CD4-positive, alpha-beta memory T cell (primary cell): ENCODE measurements around the gene MAGEA11. TPM values are rescaled to one million over a fixed set of nuclear protein-coding genes. Genes with fewer than 3 reads are reported as not detected.
"Not testable (repeated sequence)": the region's sequence is repeated elsewhere in the genome, so short reads cannot be mapped to it uniquely, and the experiment has no call there.

Experiments
- CTCF ChIA-PET: fragments of 350-600 bp; sonication (Branson Sonifier 250); formaldehyde crosslinking; loops from one replicate; lab custom pipeline; 2021; ENCODE audit warnings: inconsistent platforms; ENCODE audit not compliant: partially characterized antibody; lab: Charles Lee
- POLR2A ChIA-PET: fragments of 350-600 bp; sonication (Branson Sonifier 250); formaldehyde crosslinking; loops from one replicate; lab custom pipeline; 2021; ENCODE audit not compliant: partially characterized antibody; lab: Charles Lee
- DNase-seq, 5 donors: peaks; one replicate each; pipeline versions ENCODE4 v3.0.0 to v3.0.0-alpha.2; 2020 to 2022; ENCODE audit warnings: mixed read lengths in 1 of 5
- H3K27ac ChIP-seq: one replicate; pipeline ENCODE4 v1.7.0; 2013; ENCODE audit warnings: low read depth, low read length
- H3K27me3 ChIP-seq: 2 replicates; pipeline ENCODE4 v1.7.0; 2013; ENCODE audit warnings: mild to moderate bottlenecking, low read length, moderate library complexity; ENCODE audit not compliant: insufficient read depth
- H3K36me3 ChIP-seq: 2 replicates; pipeline ENCODE4 v1.7.0; 2013; ENCODE audit warnings: mild to moderate bottlenecking, low read length, moderate library complexity; ENCODE audit not compliant: insufficient read depth
- H3K4me1 ChIP-seq: 2 replicates; pipeline ENCODE4 v1.7.0; 2013; ENCODE audit warnings: mild to moderate bottlenecking, low read length, moderate library complexity; ENCODE audit not compliant: insufficient read depth
- H3K4me3 ChIP-seq, 2 donors: one replicate each; pipeline ENCODE4 v1.7.0; 2013; ENCODE audit warnings: low read length in 2 of 2, mild to moderate bottlenecking in 1 of 2
- H3K9me3 ChIP-seq, 2 donors: one replicate each; pipeline ENCODE4 v1.7.0; 2013; ENCODE audit warnings: low read length in 2 of 2, control low read depth in 1 of 2; ENCODE audit not compliant: control insufficient read depth in 1 of 2
- H3K27ac Mint-ChIP-seq, 7 donors: one replicate each; pipeline ENCODE4 v1.8.0; 2020 to 2021; ENCODE audit warnings: mixed read lengths in 7 of 7, mild to moderate bottlenecking in 6 of 7, inconsistent platforms in 3 of 7, moderate library complexity in 3 of 7
- H3K27me3 Mint-ChIP-seq, 2 donors: one replicate each; pipeline ENCODE4 v1.8.0; 2020 to 2021; ENCODE audit warnings: mixed read lengths in 2 of 2
- H3K36me3 Mint-ChIP-seq, 2 donors: one replicate each; pipeline ENCODE4 v1.8.0; 2020 to 2021; ENCODE audit warnings: mixed read lengths in 2 of 2, inconsistent platforms in 1 of 2, mild to moderate bottlenecking in 1 of 2
- H3K4me1 Mint-ChIP-seq, 4 donors: one replicate each; pipeline ENCODE4 v1.8.0; 2020 to 2021; ENCODE audit warnings: mixed read lengths in 4 of 4, mild to moderate bottlenecking in 1 of 4
- H3K4me3 Mint-ChIP-seq, 8 donors: one replicate each; pipeline ENCODE4 v1.8.0; 2020 to 2021; ENCODE audit warnings: mixed read lengths in 8 of 8, mild to moderate bottlenecking in 7 of 8, moderate library complexity in 6 of 8, inconsistent platforms in 3 of 8
- H3K9me3 Mint-ChIP-seq, 8 donors: one replicate each; pipeline ENCODE4 v1.8.0; 2020 to 2021; ENCODE audit warnings: mixed read lengths in 8 of 8, mild to moderate bottlenecking in 5 of 8, inconsistent platforms in 3 of 8, moderate library complexity in 1 of 8
- intact Hi-C: fragments of 100-400 bp; cut with micrococcal nuclease; formaldehyde crosslinking; loops from one replicate; pipeline ENCODE4 v1.15.1; 2023
- polyA plus RNA-seq, 2 donors: library from polyadenylated mRNA; unstranded; fragments of 300-500 nt; fragmentation: Illumina TruSeq; gene quantifications; one replicate each; pipeline ENCODE4 v1.2.3, GENCODE V29; 2021
- total RNA-seq, 2 experiments: library from RNA; stranded (reverse); gene quantifications; one replicate each; pipeline ENCODE4 v1.2.3, GENCODE V29; 2021

The MAGEA11 gene
- total and polyA plus RNA-seq, 4 experiments from 2014 or later = not detected

DNA sequence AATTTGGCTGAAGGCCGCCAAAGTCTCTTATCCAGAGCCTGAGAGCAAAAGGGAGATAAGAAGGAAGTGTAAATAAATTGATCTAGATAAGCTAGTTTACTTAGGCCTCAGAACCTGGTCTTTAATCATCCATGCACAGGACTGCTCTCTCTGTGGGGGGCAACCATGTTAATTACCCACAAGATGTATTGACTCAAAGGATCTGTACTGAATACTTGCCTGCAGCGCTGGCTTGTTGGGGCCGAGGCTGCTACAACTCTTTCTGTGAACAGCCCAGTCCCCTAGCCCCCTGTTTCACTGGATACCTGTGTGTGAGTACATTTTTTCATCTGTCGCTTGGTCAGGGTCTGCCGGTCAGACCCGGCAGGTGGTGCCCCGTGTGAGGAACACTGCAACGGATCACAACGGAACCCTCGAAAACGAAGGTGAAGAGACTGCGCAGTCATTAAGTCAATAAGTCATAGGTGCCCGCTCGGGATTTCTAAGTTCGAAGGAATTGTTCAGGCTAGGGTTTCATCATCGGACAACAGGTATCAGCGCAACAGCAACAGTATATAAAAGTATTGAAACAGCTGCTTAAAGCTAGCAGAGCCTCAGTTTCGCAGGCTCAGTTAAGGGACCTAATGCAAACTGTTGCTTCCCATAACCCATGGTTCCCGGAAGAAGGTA is 8.3 kb downstream of the MAGEA11 start:
- Histone ChIP-seq H3K27me3 (no peaks in the 10 kb centered on the region), H3K36me3 (no peaks in the 10 kb centered on the region), H3K9me3 (no peaks in the 10 kb centered on the region), H3K4me1 (no peaks in the 10 kb centered on the region), H3K4me3 (no peak overlapping the region), H3K27ac (no peak overlapping the region)
- no peak overlapping the region for H3K27ac Mint-ChIP-seq
- POLR2A ChIA-PET = no interaction called here
- H3K9me3 Mint-ChIP-seq = no peaks in the 10 kb centered on the region
- intact Hi-C loops = no loop called here
- H3K27me3 Mint-ChIP-seq = no peaks in the 10 kb centered on the region
- H3K4me3 Mint-ChIP-seq = no peak overlapping the region
- no peaks in the 10 kb centered on the region for H3K4me1 Mint-ChIP-seq
- CTCF ChIA-PET = no interaction called here
- DNase-seq = no peak
- H3K36me3 Mint-ChIP-seq = no peaks in the 10 kb centered on the region

DNA sequence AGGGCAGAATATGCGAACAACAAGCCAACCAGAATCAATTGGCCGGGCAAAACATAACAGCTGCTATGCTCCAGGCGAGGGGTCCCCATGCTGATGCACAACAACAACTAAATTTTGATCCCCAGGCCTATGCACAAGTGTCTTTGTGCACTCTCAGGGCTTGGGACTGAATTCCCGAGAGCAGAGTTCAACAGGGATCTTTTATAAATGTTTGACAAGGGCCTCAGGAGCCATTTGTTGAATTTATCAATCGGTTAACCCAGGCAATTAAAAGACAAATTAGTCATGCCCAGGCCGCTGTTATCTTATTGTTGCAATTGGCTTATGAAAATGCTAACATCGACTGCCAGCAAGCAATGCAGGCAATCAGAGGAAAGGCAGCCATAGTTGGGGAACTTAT is 9.4 kb downstream of the MAGEA11 start:
- H3K36me3 ChIP-seq, DNase-seq, H3K4me3 Mint-ChIP-seq, H3K27ac Mint-ChIP-seq, H3K4me1 ChIP-seq, H3K4me1 Mint-ChIP-seq, H3K9me3 Mint-ChIP-seq, H3K9me3 ChIP-seq, CTCF ChIA-PET, H3K4me3 ChIP-seq, H3K36me3 Mint-ChIP-seq, H3K27ac ChIP-seq, H3K27me3 ChIP-seq, POLR2A ChIA-PET, intact Hi-C loops, H3K27me3 Mint-ChIP-seq: not testable (repeated sequence)

- no peaks in the 10 kb centered on the region for H3K36me3 ChIP-seq
- no peak for DNase-seq
- Mint-ChIP-seq H3K27me3 (no peaks in the 10 kb centered on the region), H3K4me1 (no peaks in the 10 kb centered on the region), H3K36me3 (no peaks in the 10 kb centered on the region), H3K9me3 (no peaks in the 10 kb centered on the region), H3K27ac (no peak overlapping the region), H3K4me3 (no peak overlapping the region)
- no peaks in the 10 kb centered on the region for H3K9me3 ChIP-seq
- ChIA-PET CTCF (no interaction called here), POLR2A (no interaction called here)
- H3K4me3 ChIP-seq = no peak overlapping the region
- H3K27me3 ChIP-seq = no peaks in the 10 kb centered on the region
- intact Hi-C loops = no loop called here
- no peak overlapping the region for H3K27ac ChIP-seq
- H3K4me1 ChIP-seq = no peaks in the 10 kb centered on the region
Observed at GRCh38 chrX:149721778-149722177, 9.9 kb downstream of the MAGEA11 start.

DNA sequence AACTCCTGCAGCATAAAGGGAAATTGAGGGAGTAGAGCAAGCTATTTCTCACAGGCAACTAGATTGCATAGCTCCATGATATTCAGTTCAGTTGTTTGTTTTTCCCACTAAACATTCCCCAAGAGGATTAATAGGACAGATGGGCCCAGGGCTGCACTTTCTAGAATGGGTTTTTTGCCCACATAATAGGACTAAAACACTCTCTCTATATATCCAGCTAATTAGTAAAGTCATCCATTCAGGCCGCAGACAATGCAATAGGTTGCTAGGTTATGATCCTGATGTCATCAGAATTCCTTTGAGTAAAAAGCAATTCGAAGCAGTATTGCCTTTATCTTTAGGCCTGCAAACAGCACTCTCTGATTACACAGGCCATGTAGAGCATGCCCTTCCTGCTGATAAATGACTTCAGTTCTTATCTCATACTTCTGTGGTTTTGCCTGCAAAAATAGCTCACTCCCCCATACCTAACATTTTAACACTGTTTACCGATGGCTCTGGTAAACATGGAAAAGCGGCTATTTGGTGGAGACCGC is 11.8 kb downstream of the MAGEA11 start:
- H3K36me3 Mint-ChIP-seq, H3K27me3 ChIP-seq, DNase-seq: not testable (repeated sequence)

DNA sequence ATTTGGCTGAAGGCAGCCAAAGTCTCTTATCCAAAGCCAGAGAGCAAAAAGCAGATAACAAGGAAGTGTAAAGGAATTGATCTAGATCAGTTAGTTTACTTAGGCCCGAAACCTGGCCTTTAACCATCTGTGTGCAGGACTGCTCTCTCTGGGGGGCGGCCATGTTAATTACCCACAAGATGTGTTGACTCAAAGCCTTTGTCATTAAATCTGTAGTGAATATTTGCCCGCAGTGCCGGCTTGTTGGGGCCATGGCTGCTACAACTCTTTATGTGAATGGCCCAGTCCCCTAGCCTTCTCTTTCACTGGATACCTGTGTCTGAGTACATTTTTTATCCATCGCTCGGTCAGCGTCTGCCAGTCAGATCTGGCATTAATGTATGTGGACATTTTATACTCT is 15.4 kb downstream of the MAGEA11 start:
- H3K4me1 Mint-ChIP-seq, DNase-seq, CTCF ChIA-PET, intact Hi-C loops, POLR2A ChIA-PET, H3K27ac Mint-ChIP-seq, H3K4me3 Mint-ChIP-seq, H3K9me3 ChIP-seq, H3K27me3 Mint-ChIP-seq, H3K27ac ChIP-seq, H3K9me3 Mint-ChIP-seq, H3K27me3 ChIP-seq, H3K36me3 ChIP-seq, H3K4me3 ChIP-seq, H3K36me3 Mint-ChIP-seq, H3K4me1 ChIP-seq: not testable (repeated sequence)

More for the DNA sequence above, 11.8 kb downstream of the MAGEA11 start:
- H3K4me3 ChIP-seq, H3K4me1 Mint-ChIP-seq, H3K4me3 Mint-ChIP-seq, H3K36me3 ChIP-seq, H3K4me1 ChIP-seq, POLR2A ChIA-PET, H3K27ac Mint-ChIP-seq, H3K9me3 ChIP-seq, H3K27ac ChIP-seq, CTCF ChIA-PET, H3K9me3 Mint-ChIP-seq, intact Hi-C loops, H3K27me3 Mint-ChIP-seq: not testable (repeated sequence)

DNA sequence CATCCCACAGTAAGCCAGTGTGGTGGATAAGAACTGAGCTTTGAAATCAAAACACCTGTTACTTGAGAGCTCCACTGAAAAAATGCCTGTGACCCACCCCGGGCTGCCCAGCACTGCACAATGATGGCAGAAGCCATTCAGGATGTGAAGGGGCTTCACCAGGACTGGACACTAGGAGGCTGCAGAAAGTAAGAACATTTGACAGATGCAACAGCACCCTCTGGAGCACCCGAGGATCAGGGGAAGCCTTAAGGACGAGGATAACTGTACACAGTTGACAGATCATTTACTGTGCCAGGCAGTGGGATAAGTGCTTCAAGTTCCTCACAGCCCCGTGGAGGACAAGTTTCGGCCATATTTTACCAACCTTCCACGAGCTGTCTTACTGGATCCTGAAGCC is 30.4 kb downstream of the MAGEA11 start:
- H3K4me1 Mint-ChIP-seq, H3K36me3 ChIP-seq, H3K4me1 ChIP-seq, intact Hi-C loops, H3K4me3 ChIP-seq, H3K4me3 Mint-ChIP-seq, H3K9me3 ChIP-seq, H3K27me3 Mint-ChIP-seq, POLR2A ChIA-PET, H3K36me3 Mint-ChIP-seq, H3K27ac Mint-ChIP-seq, H3K27ac ChIP-seq, CTCF ChIA-PET, H3K9me3 Mint-ChIP-seq, DNase-seq, H3K27me3 ChIP-seq: not testable (repeated sequence)

DNA sequence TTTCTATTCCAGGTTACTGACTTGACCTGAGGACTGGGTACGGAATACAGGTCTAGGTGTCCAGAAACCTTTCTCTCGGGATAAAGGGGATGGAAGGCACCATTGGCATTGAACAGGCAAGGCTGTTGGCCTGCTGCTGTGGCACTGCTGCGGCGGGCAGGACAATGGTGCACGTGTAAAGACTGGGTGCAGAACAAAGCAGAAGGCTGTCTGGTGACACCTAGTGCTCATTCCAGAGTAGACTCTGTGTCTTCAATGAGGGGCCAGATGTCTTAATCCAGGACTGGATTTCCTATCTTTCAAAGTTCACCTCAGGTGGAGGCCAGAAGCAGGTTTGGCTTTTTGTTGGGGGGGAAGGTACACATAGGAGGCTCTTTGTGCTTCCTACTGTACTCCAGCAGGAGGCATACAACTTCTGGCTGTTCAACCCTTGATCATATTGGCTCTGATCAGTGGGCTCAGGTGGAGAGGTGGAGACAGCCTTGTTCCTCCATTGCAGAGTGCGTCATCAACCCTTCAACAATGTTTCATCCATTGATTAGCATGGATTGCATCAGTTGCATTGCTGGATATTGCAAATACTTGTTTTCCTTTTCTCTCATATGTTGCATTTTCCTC is 34.6 kb downstream of the MAGEA11 start:
- POLR2A ChIA-PET, H3K27me3 ChIP-seq, H3K4me3 ChIP-seq, H3K4me1 Mint-ChIP-seq, H3K36me3 Mint-ChIP-seq, H3K9me3 Mint-ChIP-seq, H3K4me1 ChIP-seq, H3K9me3 ChIP-seq, H3K36me3 ChIP-seq, DNase-seq, H3K27ac Mint-ChIP-seq, H3K27ac ChIP-seq, CTCF ChIA-PET, H3K4me3 Mint-ChIP-seq, intact Hi-C loops, H3K27me3 Mint-ChIP-seq: not testable (repeated sequence)
